Right kidney (tissue), 1 donor: ENCODE measurements around the gene FBXL7.

ENCODE experiments used
- DNase-seq: peaks from one replicate; pipeline ENCODE4 v3.0.0-alpha.2; 2016

Gene FBXL7

DNA sequence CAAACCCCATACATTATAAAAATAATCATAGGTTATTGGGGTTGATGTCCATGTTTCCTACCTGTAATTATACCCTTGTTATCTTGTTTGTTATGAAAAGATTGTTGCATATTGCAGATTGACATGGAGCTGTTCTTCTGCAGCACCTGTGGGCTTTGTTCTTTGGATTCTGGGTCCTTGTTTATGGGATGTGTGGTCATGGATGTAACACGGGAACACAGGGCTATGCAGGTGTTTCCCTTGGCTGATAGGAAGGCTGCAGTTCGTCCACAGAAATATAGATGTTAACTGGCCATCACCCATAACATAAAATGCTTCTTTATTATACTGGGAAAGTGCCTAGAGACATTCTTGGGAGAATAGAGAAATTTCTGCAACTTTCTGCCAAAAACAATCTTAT, 77.9 kb downstream of the FBXL7 start:
- DNase-seq, result no peak

DNA sequence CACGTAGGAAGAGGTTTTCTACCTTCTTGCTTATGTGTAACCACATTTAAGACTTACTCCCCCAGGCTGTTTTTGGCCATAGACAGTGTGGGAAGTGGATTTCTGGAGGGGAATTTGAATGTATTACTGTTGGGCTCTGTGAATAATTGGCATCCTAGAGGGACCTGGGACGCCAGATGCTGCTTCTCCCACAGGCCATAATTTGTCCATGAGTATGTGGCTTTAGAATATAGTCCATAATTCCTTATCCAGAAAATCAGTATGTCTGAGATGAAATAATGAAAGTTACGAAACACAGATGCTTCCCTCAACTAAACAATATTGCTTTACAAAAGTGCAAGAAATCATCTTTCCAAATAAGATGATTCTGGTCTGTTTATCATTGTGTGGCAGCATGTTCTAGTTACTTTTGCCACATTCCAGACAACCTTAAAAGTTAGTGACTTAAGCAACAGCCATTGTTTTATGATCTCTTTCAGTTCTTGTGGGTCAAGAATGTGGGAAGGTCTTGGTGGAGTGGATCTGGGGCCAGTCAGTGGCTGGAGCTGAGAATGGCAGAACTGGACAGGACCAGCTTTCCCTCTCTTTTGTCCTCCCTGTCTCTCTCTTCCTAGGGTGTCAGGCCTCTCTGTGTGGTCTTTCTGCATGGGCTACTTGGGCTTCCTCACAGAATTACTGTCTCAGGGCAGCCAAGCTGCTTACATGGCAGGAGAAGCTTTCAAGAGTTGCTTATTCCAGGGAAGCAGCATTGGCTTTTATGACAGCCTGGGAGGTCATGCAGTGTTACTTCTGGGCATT, 79.4 kb downstream of the FBXL7 start:
- DNase-seq, result no peak

DNA sequence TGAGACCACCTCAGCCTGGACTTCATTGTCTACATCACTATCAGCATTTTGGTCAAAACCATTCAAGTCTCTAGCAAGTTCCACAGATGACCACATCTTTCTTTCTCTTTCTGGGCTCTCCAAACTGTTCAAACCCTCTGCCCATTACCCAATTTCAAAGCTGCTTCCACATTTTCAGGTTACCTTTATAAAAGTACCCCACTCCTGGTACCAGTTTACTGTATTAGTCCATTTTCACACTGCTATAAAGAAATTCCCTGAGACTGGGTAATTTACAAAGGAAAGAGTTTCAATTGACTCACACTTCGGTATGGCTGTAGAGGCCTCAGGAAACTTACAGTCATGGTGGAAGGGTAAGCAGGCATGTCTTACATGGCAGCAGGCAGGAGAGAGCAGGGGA, 84.5 kb downstream of the FBXL7 start:
- DNase-seq, result no peak

DNA sequence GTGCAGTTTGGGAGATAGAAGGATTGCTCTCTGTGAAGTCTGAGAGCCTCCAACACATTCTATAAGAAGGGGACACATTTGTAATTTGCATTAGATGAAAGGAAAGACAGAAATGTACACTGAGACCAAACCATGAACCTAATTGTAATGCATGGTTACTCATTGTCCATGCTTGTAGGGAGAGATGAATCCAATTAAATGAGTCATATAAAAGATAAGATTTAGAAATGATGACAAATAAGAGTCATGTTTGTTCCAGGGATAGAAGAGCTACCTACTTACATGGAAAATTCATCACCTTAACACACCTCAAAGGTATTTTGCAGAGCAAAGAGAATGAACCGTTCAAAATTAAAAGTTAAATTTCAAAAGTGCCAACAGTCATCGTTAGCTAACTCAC, 85.1 kb downstream of the FBXL7 start:
- no peak for DNase-seq

DNA sequence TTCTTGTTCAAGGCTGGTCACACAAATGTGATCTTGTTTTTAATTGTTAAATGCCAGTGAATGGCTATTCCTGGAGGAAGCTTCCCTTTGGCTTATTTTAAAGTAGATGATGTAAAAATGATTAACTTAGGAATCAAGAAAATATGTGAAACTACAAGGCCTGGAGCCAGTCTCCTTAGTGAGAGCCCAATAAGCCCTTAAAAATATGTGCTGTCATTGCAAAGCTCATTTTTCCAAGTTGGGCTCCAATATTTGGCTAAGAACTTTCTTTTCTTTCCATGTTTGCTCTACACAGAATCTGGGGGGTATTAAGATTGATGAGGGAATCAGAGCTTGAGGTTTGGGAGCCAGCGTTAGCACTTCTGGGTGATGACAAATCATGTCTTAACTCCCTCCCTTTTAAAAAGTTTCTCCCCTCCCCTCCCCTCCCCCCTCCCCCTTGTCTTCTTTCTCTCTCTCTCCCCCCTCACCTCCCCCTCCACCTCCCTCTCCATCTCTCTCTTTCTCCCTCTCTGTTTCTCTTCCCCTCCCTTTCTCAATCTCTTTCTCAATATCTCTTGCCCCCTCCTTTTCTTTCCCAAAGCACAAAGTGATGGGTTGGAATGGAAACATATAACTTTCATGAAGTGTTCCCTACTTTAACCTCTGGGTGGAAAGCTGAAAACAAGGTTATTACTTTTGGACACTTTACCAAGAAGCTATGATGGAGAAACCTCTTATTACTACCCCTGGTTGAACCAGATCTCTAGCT, 86.0 kb downstream of the FBXL7 start:
- no peak for DNase-seq

DNA sequence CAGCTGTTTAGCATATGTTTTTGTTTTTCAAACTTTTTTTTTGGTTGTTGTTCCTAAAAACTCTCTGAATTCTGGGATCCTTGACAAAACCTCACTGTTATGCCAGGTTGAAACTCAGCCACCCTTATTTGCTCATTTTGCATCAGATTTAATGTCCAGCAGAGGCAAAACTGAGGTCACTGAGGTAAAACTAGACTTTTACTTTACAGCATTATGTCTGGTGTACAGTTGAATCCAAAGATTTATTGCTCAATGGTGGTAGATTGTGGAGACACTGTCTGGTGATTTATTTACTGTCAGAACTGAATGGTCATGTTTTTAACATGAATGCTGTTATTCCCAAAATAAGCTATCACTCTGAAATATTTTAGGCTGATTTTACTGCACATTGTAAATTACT, 87.9 kb downstream of the FBXL7 start:
- no peak for DNase-seq

DNA sequence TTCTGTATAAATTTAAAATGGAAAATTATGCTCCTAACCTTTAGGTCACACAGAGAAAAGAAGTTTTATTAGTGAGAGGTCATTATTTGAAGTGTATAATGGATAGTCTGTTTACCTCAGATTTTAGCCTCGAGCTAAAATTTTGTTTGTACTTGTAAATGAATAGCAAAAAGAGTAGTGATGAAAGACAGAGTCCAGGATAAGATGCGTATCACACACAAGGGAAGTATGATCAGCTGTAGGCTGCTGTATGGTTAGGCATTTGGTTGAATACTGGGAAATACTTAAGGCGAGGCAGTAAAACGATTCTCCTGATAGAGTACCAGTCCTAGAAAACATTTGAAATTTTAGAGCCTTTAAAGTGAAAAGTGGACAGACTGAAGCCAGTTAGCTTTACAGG, 92.7 kb downstream of the FBXL7 start:
- no peak for DNase-seq

DNA sequence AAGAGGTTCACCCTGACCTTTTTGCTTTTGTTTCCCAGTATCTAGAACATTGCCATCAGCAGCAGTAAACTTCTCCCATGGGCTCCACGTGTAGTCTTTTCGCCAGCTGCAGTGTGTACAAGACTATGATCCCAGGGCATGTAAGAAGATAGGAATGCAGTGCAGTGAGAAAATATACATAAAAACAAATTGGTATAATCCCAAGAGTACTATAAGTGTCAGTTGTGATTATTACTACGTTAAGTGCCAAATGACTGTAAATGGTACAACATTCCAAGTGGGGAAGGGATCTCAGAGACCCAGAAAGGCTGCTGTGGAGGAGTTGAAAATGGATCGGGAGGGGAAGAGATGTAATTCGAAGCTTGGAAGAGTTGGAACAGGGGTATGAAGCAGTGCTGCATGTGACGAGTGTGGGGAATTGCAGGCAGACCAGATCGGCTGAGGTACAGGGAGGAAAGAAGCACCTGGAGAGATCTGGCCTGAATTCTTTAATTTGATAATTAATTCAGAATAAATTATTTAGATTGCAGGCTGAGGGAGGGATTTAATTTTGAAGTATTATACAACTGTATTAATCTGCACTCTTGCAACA, 95.1 kb downstream of the FBXL7 start:
- no peak for DNase-seq

DNA sequence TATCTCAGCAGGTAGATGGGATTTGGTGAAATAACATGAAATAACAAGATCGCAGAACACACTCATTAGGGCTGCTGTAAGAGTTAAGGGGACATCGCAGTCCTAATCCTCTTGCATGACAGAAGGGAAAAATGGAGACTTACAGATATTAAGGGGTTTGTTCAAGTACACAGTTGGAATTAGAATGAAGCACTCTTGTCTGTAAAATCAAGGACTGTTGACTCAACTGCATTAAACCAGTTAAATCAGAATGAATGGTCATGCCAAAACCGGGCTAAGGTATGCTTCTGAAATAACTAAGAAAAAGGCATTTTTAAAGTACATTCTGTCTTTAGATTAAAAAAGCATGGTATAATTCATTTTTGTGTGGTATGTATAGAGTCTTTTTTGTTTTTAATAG, 95.9 kb downstream of the FBXL7 start:
- DNase-seq, result no peak

DNA sequence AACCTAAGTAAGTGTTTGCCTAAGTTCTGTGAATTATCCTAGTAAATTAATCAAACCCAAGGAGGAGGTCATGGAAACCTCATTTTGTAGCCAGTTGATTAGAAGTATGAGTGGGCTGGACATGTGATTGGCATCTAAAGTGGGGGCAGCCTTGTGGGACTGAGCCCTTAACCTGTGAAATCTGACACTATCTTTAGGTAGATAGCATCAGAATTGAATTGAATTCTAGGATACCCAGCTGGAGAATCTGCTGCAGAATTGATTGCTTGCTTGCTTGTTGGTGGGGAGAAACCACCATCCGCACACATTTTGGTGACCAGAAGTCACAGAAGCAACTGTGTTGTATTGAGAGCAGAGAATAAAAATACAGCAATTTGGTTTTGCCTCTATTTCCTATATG, 97.0 kb downstream of the FBXL7 start:
- no peak for DNase-seq

DNA sequence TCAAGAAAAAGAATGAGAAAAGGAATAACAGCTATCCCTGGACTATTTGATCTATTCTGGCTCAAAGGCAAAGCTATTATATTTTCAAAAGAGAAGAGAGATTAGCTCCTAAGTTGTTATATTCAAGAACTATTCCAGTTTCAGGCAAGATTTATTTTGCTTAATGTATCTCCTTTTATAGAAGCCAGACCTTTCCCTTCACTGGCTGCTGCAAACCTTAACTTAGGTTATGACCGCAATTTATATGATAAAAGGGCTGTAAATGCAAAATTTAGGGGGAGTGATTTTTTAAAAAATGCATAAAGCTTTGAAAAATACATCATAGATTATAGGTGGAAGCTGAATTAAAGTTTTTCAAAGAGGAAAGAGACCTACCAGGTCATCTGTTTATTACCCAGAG, 97.8 kb downstream of the FBXL7 start:
- no peak for DNase-seq

DNA sequence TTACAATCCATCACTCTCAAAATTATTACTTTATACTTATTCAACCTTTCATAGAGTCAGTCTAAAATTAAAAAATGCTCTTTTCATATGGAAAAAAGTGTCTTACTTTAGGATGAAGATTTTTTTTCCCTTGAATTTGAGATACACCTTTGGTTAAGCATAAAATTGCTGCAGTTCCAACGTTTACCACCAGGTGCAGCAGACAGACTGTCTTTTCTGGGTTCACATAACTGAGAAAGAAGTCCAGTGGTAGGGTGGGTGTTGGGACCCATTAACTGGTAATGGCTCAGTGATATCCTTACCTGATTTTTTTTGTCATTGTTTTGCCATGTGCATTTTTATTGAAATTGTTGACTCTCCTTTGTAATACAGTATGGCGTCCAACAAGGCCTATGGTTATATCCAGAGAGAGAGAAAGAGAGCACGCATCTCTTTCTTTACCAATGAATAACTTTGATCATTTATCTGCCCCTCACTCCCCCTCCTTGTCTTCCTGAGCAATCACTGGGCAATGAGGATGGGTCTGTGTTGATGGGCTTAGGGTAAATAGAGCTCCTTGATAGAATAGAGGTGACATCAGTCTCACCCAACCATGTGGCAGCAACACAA, 98.4 kb downstream of the FBXL7 start:
- no peak for DNase-seq

DNA sequence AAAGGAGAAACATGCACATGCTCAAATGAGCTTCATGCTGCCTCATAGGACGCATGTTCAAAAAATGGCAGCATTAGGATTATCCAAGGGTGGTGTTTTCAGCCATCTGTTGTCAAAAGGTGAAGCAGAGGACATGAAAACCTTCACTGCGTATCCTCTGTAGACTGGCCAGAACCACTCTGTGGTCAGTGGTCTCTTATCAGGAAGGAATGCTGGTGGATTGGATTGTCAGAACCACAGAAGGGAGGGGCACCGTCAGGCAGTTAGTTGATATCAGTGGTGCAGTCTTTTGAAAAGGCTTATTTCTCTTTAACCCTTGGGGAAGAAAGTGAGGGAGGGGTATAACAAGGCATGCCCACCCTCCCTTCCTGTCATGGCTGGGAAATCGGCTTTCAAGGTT, 100.1 kb downstream of the FBXL7 start:
- DNase-seq, result no peak

DNA sequence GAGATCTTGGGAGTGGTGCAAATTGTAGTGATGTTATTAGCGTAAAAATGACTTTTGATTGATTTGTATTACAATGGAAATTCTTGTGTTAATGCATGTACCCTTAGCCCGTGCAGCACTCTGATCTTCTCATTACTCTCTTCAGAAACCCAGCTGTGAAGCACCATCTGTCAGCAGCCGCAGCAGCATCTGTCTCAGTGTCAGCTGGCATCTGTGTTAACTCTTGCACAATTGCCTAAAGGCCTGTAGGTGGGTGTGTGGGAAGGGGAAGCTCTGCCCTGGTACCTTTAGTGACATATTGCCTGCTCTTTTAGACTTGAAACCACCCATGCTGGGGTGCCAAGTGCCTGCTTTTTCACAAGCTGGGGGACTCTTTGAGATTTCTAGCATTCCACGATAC, 101.3 kb downstream of the FBXL7 start:
- no peak for DNase-seq

DNA sequence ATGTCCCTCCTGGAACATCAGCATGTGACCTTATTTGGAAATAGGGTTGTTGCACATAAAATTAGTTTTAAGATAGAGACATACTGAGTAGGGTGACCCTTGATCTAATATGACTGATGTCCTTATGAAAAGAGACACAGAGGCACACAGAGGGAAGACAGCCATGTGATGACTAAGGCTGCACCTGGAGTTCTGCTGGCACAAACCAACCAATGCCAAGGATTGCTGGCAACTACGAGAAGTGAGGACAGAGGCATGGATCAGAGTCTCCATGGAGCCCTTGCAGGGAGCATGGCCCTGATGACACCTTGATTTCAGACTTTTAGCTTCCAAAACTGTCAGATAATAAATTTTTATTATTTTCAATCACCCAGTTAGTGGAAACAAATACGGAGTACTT, 101.9 kb downstream of the FBXL7 start:
- DNase-seq, result no peak

DNA sequence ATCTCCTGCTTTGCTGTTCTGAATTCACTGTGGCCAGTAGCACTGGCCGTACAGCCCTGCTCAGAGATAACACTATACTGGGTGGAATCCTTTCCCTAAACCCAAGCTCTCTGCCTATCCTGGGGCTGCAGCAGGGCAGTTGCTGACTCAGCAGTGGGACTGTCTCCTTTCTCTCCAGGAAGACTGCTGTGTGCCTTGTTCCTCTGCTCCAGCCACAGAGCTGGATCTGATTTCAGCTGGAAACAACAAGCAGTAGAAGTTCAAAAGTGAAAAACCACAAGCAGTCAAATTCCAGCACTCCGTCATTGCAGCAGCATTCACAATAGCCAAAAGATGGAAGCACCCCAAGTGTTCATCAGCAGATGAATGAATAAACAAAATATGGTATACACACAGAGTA, 105.0 kb downstream of the FBXL7 start:
- DNase-seq, result no peak

DNA sequence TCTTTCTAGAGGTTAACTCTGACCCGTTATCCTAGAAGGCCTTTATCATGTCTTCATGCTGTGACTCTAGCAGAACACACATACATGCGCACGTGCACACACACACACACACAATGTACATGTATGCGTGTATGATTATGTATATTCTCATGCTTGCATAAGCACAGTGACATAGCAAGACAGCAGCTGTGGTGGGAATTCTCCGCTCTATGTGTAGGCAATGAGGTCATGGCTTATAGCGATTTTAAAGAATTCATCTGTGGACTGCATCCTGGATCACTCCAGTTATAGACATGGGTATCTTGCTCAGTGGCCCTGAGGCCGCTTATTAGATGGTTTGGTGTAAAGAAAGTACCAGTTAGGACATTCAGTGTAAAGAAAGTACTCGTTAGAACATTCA, 106.2 kb downstream of the FBXL7 start:
- no peak for DNase-seq

DNA sequence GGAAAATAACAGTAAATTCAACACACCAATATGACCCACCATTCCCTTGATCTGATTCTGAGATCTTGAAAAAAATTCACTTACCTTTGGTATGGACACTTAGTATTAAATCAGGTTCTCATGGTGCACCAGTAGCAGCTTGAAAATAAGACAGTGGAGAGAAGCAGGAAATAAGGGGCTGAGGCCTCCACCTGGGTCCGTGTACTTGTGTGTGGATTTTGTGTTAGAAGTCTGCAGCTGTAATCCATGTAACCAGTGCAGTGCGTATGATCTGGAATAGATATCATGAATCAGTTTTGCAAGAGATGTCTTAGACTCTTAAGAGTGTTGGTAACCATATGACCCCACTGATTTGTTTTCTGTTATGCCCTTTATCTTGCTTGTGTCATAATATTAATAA, 107.1 kb downstream of the FBXL7 start:
- no peak for DNase-seq

DNA sequence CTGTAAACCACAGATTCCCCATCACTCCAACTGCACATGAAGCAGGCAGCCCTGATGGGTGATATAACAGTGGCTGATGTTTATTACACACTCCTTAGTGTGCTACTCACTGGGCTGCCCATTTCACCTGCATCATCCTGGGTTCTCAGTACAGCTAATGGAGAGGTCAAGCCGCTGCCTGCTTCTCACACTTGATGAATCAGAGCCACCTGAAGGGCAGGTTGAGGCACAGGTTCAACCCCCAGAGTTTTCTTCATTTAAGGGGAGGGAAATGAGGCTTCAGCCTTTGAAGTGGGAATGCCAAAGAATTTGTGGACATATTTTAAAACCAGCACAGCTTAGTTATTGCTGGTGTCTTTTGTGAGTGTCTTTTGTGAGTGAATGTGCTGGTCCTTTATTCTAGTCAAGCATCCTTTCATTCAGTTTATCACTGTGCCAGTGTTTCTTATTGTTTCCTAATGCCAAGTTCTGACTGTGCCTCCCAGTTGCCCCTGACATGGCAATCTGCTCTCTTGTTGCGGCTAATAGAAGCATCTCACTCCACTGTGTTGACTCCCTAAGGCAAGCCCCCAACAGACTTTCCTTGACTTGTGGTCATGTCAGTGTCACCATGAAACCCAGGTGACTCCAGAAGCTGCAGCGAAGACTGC, 109.2 kb downstream of the FBXL7 start:
- DNase-seq, result no peak

DNA sequence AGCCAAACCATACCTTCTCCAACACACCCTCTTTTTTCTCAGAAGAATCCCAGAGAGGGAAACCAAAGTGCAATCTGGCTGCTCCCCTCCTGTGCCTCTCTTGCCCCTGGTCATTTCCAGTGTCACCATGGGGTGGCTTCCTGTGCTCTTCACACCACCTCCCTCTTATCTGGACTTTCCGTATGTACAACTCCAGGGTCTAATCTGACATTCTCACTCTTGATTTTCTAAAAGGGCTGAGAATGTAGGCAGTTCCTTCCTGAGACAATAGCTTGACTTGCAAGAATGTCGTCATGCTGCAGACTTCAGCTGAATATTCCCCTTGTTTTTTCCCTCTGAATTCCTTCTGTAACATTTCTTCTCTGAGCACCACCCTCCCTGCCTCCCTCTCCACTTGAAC, 110.2 kb downstream of the FBXL7 start:
- DNase-seq, result no peak

DNA sequence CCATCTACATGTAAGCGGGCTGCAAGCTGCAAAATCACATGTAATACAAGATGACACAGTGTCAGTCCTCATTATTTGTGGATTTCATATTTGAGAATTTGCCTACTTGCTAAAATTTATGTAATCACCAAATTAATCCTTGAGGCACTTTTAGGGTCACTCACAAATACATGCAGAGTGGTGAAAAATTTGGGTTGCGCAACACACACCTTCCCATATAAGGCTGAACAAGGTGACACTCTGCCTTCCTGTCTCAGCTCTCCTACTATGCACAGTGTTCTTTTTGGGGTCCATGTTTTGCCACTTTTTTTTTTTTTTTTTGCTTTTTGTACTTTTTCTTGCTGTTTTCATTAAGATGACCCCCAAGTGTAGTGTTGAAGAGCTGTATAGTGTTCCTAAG, 111.0 kb downstream of the FBXL7 start:
- DNase-seq, result no peak

DNA sequence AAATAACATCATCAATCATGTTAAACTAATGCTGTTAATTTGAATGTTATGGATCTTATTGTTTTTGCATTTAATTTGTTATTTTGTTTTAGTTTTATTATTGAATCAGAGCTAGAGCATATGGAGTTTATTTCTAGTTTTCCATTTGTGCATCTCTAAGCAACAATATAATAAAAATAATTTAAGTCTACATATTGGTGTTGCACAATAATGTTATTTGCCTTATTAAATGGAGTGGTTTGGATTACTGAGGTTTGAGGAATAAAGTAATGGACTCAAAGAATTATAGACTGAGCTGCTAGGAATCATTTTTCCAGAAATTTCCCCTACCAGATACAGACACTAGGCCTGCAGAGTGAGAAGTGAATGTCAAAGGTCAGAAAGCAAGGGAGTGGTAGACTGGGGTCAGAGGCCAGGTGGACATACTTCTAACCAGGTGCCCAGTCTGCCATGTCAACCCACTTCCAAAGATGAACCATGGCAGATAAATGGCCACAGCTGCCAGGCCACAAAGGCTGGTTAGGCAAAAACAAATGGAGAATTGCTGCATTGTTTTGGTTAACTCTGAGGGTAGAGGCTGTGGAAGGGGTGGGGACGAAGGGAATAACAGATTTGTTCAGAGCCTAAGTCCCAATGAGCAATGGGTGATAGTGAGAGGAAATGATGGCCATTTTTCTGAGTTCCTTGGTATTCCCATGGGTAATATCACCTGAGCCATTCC, 113.1 kb downstream of the FBXL7 start:
- DNase-seq, result no peak
